GM18873 (cell line): ENCODE data around the gene IPCEF1.

Experiments
- ATAC-seq: cut with Tn5 transposase; IDR thresholded peaks from one replicate; pipeline ENCODE4 v1.9.1; 2021; ENCODE audit warnings: mild to moderate bottlenecking, moderate library complexity, moderate number of reproducible peaks; ENCODE audit not compliant: unreplicated experiment, low FRiP score

IPCEF1 gene

DNA sequence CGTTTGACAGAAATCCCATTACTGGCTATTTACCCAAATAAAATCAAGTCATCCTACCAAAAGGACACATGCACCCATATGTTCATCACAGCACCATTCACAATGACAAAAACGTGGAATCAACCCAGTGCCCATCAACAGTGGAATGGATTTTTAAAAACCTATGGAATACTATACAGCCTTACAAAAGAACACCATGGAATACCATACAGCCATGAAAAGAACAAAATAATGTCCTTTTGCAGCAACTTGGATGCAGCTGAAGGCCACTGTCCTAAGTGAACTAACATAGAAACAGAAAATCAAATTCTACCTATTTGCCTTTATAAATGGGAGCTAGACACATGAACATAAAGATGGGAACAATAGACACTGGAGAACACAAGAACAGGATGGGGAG is 17.4 kb upstream of the IPCEF1 start:
- no peak for ATAC-seq

DNA sequence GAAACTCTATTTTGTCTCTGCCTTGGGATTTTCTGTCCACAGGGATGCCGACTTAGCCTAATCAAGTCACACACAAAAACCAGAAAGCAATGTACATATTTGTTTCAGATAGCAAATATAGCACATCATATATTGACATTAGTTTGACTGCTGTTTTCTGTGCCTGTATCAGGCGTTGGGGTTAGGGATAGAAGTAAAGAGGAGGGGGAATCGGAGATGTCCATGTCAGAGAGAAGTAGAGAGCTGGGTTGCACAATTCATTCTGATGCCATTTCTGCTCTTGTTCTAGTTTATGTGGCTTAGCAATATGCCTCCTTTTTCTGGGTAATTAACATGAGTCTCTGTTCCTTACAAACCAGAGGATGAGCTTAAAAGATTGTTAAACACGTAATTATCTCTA is 14.7 kb upstream of the IPCEF1 start:
- no peak for ATAC-seq

DNA sequence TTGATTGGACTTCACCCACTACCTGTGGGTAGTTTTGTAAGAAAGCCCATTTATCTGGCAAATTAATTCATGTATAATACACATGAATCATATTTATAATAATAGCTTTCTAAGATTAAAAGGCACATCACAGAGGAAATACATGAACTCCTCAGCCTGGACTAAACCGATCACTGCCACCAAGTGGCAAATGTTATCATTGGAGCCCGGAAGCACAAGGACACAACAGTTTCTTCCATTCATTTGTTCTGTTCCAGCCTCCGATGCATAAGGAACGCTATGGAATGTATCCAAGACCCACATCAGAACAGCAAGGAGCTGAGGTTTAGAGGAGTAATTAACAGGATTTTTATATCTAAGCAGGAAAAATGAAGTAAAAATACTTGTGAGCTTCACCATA is 13.9 kb upstream of the IPCEF1 start:
- no peak for ATAC-seq

DNA sequence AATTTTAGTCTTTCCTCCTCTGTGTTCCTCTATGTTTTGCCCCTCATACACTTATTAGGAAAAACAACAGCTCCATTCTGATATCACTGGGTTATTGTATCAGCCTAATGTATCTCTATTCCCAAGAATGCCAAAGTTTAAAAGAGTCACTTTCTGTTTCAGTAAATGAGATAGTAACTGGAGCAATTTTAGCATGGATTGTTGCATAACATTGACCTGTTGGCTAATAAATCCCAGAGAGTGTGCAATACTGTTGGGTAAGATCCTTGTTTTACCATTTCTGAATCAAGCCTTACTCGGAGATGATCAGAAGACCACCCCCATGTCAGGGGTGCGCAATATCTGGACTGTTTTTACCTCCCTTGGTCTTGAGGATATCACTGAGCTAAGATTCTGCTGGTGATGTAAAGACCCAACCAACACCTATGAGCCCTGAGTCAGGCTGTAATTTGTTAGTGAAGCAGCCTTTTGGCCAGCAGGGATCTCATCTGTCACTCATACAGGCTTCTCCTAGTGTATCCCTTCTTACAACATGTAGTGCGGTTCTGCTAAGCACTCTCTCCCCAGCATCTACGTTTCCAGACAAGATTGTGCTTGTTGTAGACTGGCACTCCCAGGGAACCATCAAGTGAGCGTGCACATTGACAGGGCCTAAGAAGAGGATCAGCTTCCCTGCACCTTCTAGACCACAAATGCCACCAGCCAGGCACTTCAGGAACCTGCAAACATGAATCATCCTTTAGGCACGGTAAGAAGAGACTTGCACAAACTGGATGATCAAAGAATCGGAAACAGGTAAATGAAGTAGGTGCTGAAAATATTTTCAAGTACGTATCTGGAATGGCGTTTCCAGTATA is 11.5 kb upstream of the IPCEF1 start:
- no peak for ATAC-seq

DNA sequence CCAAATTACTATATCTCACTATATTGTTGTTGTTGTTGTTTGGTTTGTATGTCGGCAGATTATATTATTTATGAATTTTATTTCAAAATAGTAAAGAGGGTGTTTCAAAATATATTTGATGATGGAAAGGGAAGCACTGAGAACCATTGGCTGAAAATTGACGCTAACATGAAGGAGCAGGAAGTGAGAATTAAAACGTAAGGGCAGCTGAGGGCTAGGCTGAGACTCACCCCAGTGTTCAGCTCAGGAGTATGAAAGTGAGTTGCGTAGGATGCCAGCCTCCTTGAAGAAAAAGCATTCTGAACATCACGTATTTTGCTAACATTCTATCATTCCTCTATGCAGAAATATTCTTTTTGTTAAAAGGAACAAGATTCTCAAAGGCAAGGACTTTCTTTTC is 10.7 kb upstream of the IPCEF1 start:
- no peak for ATAC-seq

DNA sequence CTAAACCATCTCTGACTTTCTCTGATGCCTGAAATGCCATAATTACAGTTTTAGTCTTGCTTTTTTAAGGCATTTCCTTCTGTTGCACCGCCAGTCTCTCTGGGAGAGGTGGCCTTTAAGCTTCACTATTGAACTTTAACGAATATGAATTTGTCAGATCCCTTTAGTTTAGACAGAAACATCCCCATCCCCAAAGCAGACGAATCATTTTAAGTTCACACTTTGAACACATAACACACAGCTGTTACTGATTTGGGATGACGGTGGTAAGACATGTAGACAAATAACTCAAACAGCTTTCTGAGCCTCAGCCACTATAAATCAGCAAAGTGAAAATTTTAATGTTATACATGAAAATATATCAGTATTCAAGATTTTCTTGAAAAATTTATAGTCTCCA is 7.2 kb upstream of the IPCEF1 start:
- ATAC-seq, result no peak

DNA sequence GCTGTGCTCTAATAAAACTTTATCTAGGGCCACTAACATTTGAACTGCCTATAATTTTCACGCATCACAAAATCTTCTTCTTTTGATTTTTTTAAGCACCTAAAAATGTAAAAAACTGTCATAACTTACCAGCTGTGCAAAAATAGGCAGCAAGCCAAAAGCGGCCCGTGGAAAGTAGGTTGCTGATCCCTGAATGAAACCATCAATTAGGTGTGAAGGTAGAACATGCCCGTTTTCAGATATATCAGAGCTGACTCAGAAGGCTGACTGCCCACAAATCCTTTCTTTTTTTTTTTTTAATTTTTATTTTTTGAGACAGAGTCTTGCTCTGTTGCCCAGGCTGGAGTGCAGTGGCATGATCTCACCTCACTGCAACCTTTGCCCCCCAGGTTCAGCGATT is 4.9 kb upstream of the IPCEF1 start:
- no peak for ATAC-seq

DNA sequence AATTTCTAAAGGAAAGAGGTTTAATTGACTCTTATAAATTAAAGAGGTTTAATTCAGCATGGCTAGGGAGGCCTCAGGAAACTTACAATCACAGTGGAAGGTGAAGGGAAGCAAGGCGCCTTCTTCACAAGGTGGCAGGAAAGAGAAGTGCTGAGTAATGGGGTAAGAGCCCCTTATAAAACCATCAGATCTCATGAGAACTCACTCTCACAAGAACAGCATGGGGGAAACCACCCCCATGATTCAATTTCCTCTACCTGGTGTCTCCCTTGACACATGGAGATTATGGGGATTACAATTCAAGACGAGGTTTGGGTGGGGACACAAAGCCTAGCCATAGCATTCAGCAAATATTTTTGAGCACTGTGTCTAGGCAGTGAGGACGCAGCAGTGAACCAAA is 3.9 kb upstream of the IPCEF1 start:
- ATAC-seq, result no peak

DNA sequence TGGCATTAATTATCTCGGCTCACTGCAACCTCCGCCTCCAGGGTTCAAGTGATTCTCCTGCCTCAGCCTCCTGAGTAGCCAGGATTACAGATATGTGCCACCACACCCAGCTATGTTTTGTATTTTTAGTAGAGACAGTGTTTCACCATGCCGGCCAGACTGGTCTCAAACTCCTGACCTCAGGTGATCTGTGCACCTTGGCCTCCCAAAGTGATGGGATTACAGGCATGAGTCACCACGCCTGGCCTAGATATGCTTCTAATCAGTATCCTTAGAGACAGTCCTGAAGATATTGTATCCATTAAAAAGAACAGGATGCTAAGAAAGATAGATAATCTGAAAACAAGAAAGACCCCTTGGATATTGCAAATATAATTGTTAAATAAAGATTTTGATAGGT is 3.1 kb upstream of the IPCEF1 start:
- no peak for ATAC-seq

DNA sequence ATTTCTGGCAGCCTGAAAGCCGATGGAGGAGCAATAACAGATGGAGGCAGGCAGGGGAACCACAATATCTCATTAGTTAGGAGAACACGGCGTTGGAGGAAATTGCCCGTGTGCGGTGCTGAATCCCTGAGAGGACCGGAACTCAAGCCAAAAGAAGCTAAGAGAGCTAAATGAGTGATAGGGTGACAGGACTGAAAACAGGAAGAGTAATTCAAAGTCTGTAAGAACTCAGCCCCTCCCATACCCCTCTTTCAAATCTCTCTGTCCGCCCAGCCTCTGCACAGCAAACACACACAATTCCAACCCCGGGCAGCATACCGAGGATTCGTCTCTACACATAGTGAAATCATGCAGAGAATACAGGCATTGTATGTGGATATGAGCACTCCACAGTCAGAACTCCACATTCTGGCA is 2.6 kb upstream of the IPCEF1 start:
- ATAC-seq, result no peak

DNA sequence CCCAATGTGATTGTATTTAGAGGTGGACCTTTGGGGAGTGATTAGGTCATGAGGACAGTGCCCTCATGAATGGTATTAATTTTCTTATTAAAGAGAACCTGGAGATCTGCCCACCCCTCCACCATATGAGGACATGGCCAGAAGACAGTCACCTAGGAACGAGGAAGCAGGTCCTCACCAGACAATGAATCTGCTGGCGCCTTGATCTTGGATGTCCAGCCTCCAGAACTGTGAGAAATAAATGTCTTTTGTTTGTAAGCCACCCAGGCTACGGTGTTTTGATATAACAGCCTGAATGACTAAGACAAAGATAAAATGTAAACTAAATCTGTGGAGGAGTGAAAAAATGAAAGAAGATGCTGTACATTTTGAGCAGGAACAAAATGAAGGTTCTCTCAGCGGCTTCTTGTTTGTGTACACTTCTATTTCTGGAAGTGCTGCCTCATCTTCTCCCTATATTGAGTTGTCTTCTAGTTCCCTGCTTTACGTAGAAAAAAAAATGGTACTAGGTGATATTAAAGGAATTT is 1.5 kb upstream of the IPCEF1 start:
- no peak for ATAC-seq

DNA sequence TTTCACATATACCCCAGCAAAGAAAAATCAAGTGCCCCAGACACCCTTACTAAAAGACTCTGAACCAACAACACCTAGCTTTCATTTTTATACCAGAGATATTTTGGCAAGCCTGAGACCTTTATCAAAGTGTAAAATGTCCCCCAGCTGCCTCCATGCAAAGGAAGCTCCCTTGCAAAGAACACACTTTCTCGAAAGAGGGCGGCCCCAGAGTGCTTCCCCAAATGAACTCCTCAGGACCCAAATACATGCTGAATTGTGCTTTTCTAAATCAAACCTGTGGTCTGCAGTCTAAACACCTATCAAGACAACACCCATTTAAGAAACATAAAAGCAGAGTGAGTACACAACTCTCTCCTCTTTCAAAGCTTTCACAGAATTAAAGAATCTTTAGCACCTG is 490 bp downstream of the IPCEF1 start:
- no peak for ATAC-seq

DNA sequence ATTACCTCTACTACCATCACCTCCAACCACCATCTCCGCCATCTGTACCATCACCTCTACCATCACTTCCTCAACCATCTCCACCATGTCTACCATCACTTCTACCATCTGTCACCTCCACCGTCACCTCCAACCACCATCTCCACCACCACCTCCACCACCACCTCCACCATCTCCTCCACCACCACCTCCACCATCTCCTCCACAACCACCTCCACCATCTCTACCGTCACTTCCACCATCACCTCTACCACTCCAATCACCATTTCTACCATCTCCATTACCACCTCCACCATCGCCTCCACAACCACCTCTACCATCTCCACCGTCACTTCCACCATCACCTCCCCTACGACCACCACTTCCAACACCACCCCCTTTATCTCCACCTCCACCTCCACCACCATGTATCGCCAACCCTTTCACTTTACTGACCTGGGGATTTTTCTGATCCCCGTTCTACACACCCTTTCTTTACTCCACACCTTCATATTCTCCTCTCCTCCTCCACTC is 2.3 kb downstream of the IPCEF1 start:
- no peak for ATAC-seq

DNA sequence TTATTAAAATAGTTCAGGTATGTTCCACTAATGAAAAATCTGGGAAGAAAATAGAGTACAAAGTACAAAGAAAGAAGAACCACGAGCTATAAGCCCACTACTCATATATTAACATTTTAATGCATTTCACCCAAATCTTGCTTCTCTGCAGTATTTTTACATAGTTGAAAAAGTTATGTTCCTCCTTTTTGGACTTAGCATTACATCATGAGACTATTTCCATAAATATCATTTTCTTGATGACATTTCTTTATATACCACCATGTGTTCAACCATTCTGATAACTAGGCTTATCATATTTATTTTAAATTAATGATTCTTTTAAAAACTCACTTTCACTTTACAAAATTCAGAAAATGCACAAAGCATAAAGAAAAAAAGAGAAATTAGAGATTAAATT is 3.0 kb downstream of the IPCEF1 start:
- no peak for ATAC-seq

DNA sequence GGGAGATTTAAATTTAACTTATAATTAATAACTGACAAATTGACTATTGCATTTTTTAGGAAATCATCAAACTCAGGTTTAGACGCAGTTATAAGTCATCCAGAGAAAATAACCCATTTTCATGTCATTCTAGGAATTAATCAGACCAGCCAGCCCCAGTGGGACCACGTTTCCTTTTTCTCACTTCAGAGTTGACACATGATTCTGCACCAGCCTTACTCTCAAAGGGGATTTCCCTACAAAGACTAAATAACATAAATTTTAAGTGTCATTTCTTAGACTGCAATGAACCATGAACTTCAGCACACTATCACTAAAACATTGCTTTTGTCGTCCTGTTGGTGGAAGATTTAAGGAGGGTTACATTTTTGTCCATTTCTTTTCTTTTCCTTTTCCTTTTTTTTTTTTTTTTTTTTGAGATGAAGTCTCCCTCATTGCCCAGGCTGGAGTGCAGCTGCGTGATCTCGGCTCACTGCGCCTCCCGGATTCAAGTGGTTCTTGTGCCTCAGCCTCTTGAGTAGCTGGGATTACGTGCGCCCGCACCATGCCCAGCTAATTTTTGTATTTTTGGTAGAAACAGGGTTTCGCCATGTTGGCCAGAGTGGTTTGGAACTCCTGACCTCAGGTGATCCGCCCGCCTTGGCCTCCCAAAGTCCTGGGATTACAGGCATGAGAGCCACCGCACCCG is 3.6 kb downstream of the IPCEF1 start:
- peak; percentile 58 for ATAC-seq

DNA sequence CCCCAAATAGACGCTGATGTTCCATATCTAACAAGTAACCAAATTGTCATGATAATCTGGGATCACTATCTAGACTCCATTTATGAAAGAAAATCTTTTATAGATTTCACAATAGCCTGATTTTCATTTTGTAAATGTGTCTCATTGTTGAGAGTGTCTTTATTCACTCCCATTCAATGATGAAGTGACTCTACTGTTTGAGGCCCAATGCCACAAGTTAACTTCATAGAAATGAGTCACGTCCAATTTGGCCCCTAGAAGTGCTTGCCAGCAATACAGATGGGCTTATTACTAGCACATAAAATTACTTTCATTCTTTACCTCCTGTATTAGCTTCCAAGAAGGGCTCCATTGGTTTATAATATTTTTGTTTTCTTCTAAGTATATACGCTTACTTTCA is 6.3 kb downstream of the IPCEF1 start:
- ATAC-seq, result no peak

DNA sequence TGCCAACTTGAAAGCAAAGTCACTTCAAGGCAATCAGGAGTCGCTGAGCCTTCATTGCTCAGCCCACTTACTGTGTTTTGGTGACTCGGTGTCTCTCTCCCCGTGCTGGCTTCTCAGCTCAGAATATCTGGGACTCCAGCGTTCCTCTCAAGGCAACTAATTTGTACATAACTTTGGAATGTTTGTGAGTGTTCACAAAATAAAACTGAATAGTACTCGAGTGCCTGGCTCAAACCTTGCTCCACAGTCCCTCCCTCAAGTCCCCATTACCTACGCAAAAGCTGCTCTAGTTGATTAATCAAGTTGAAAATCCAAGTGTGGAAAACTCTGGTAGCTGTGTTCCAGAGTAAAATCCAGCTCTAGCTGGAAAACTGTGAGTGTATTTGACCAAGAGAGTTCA is 8.6 kb downstream of the IPCEF1 start:
- ATAC-seq, result no peak

DNA sequence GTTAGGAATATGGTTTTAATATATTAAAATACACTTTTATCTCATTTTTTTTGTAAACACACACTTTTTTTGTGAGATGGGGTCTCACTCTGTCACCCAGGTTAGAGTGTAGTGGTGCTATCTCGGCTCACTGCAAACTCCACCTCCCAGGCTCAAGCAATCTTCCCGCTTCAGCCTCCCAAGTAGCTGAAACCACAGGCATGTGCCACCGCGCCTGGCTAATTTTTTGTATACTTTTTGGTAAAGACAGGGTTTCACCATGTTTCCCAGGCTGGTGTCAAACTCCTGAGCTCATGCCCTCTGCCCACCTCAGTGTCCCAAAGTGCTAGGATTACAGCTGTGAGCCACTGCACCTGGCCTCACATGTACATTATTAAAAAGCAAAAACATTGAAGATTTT is 10.8 kb downstream of the IPCEF1 start:
- no peak for ATAC-seq

DNA sequence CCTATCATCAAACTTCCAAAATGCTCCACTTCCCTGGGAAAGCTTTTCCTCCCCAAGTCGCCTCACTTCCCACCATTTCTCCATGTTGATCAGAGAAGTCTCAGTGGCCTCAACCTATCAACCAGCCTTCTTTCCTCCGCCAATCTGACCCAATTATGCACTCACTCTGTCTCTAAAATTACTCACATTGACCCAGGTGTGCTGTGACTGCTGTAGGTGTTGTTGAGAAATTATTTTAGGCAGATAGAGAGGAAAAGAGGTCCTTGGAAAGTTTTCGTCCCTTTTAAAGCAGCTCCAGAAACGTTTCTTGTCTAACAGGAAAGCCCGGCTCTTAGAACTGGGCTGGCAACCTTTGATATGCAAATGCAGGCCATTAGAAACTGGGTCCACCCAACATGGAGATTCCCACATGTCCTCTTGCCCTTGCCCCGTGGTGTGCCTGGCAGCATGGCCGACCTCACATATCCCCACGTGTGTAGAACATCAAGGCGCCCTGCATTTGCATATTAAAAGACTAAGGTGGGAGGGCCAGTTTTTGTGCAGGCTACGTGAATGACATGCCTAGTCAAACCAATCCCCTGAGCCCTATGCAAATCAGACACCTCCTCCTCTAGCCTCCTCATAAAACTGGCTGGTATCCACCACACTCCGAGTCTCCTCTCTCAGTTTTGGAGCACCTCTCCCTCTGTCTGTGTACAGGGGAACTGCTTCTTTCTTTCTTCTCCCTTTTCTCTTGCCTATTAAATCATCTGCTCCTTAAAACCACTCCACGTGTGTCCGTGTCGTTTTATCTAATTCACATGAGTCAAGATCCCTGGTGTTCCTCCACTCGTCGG is 12.9 kb downstream of the IPCEF1 start:
- no peak for ATAC-seq

DNA sequence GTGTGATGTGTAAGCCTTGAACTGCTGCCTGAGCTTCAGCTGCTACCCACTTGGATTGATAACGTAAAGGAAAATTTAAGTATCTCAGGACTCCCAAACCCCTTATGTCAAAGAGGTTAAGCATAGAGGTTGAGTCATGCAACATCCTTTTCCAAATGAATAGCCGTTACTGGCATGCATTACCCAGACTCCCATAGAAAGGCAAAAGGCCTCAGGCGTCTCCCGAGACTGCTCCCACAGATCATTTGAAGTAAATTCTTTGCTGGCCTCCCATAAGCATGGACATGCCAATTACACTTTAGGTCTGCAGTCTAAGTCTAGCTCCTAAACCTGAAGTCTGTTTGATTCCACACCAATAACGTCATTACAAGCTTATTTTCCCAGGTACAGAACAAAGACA is 14.7 kb downstream of the IPCEF1 start:
- no peak for ATAC-seq

DNA sequence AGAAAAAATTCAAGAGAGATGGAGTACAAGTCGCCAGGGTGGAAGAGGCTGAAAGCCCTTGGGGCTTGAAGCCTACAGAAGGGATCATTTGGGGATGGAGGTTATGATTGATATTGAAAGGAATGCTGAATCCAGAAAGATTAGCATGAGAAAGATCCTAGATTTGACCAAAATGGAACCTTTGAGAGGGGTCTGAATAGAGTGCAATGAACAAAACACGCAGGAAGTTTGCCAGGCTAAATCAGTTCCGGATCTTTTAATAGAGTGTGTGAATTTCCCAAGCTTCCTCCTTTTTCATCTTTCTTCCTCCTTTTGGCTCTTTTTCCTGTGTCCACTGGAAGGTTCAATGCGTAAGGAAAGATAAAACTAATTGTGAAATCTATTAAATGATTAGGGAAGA is 15.3 kb downstream of the IPCEF1 start:
- ATAC-seq, result no peak
